Coronary artery (tissue), 2 donors: ENCODE data around the gene RASAL3.

Experiments
- DNase-seq: peaks from one replicate; pipeline ENCODE4 v3.0.0-alpha.2; 2017; ENCODE audit warnings: low spot score
- H3K27ac ChIP-seq, 2 donors: fragments of 200-600 bp; sonication (generic); one replicate each; pipeline ENCODE4 v1.5.1; 2016 to 2019
- H3K4me3 ChIP-seq: fragments of 200-600 bp; sonication (generic); 2 replicates; pipeline ENCODE4 v1.5.1; 2016; ENCODE audit warnings: mild to moderate bottlenecking, moderate library complexity
- CTCF ChIP-seq: fragments of 200-600 bp; sonication (generic); IDR thresholded peaks from one replicate; pipeline ENCODE4 v1.5.1; 2019; ENCODE audit warnings: antibody characterized with exemption

The RASAL3 gene

GRCh38 chr19:15450528-15450890 is 13.8 kb downstream of the RASAL3 start:
- no peak for DNase-seq
- Histone ChIP-seq H3K4me3 (no peak overlapping the region), H3K27ac (peak overlapping the region; percentile 78 to 93)
- no peak for TF ChIP-seq CTCF

GRCh38 chr19:15449620-15450527 is 14.5 kb downstream of the RASAL3 start, which contains the start of gene WIZ:
WIZ (minus strand) TSS chr19:15449956; CDS start chr19:15448307, 1,649 bp downstream.
- Histone ChIP-seq H3K27ac (peak within 1 kb of the TSS; percentile 78 to 93), H3K4me3 (peak within 1 kb of the TSS; percentile 83)
- peak; percentile 90 for DNase-seq
- no peak for TF ChIP-seq CTCF

GRCh38 chr19:15448778-15449619 is 15.3 kb downstream of the RASAL3 start:
- no peak for DNase-seq
- peak overlapping the region; percentile 78 to 93 for H3K27ac ChIP-seq
- H3K4me3 ChIP-seq: peak overlapping the region; percentile 83
- no peak for TF ChIP-seq CTCF

- H3K27ac ChIP-seq: peak overlapping the region in 1 of 2 donors; percentile 93
- H3K4me3 ChIP-seq: peak overlapping the region; percentile 83
- no peak for DNase-seq
- no peak for TF ChIP-seq CTCF
These were observed 16.1 kb downstream of the RASAL3 start for GRCh38 chr19:15448044-15448777.

GRCh38 chr19:15447057-15447456 is 17.3 kb downstream of the RASAL3 start:
- TF ChIP-seq CTCF: no peak
- H3K4me3 ChIP-seq: no peak overlapping the region
- H3K27ac ChIP-seq: no peak overlapping the region
- no peak for DNase-seq

- no peak for DNase-seq
- no peak overlapping the region for H3K4me3 ChIP-seq
- no peak for TF ChIP-seq CTCF
- H3K27ac ChIP-seq: peak overlapping the region; percentile 87 to 89
These were observed 18.5 kb downstream of the RASAL3 start for GRCh38 chr19:15445807-15446376.
